ENCODE measurements around the gene TNFSF10. TPM values are rescaled to one million over a fixed set of nuclear protein-coding genes. Genes with fewer than 3 reads are reported as not detected.

Gene TNFSF10
- total RNA-seq, 1 experiment from 2014 or later, result 2.2 TPM

DNA sequence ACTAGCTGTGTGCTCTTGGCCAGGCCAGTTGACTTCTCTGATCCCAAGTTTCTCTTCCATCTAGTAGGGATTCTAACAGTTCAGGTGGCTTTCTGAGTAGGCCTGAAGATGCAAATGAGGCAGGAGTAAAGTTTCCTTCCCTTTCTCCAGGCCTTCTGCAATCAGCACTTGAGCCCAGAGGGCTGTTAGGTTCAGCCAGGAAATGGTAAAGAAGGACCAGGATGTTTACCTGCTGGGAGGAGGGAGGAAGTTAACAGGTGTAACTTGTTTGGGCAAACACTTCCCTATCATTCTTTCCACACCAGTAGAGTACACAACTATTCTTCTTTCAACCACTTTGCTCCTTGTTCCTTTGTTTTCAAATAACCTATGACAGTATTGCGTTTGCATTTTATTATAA lies 13.3 kb upstream of the TNFSF10 start:
- ATAC-seq (no peak), DNase-seq (ENCODE audit: low read depth, low spot score) (no peak)
- Histone ChIP-seq H3K4me1 (ENCODE audit: control insufficient read depth, insufficient read depth, low read length) (no peaks in the 10 kb centered on the region), H3K27ac (ENCODE audit: low read length) (no peak overlapping the region), H3K4me3 (ENCODE audit: low read depth in 2 of 2, low read length in 2 of 2) (no peak overlapping the region), H3K9me3 (ENCODE audit: control insufficient read depth, insufficient read depth, low read depth, low read length) (no peaks in the 10 kb centered on the region), H3K36me3 (ENCODE audit: control insufficient read depth, insufficient read depth, low read length) (no peaks in the 10 kb centered on the region), H3K27me3 (ENCODE audit: control insufficient read depth, insufficient read depth, low read length) (no peaks in the 10 kb centered on the region)
- intact Hi-C loops (cut with micrococcal nuclease; ENCODE audit: unreplicated experiment) (no loop called here), in situ Hi-C loops (cut with HindIII; ENCODE audit: low pct_unique_long_range_greater_than_20kb, low sequenced_read_pairs) (no loop called here)
- CTCF ChIA-PET, result no interaction called here
- POLR2A ChIA-PET, result no interaction called here
- BruUV-seq (replicated peaks), result no TSS peak
- TF ChIP-seq CTCF (IDR thresholded peaks at IDR 0.05) (no peak), REST (IDR thresholded peaks at IDR 0.05; ENCODE audit: insufficient read depth in 1 of 2, low read depth in 2 of 2, low read length in 1 of 2) (no peak), POLR2AphosphoS5 (IDR thresholded peaks at IDR 0.05; ENCODE audit: low read depth, low read length) (no peak), SIN3A (IDR thresholded peaks at IDR 0.05; ENCODE audit: borderline replicate concordance, insufficient read depth, low read depth, low read length) (no peak), TCF7L2 (IDR thresholded peaks at IDR 0.05; ENCODE audit: low read depth, low read length) (no peak)

- ChIA-PET CTCF (no interaction called here), POLR2A (no interaction called here)
- no TSS peak for BruUV-seq (replicated peaks)
- in situ Hi-C loops (cut with HindIII; ENCODE audit: low pct_unique_long_range_greater_than_20kb, low sequenced_read_pairs), result no loop called here
- intact Hi-C loops (cut with micrococcal nuclease; ENCODE audit: unreplicated experiment), result no loop called here
- TF ChIP-seq CTCF (IDR thresholded peaks at IDR 0.05) (no peak), REST (IDR thresholded peaks at IDR 0.05; ENCODE audit: insufficient read depth in 1 of 2, low read depth in 2 of 2, low read length in 1 of 2) (no peak), TCF7L2 (IDR thresholded peaks at IDR 0.05; ENCODE audit: low read depth, low read length) (no peak), POLR2AphosphoS5 (IDR thresholded peaks at IDR 0.05; ENCODE audit: low read depth, low read length) (no peak), SIN3A (IDR thresholded peaks at IDR 0.05; ENCODE audit: borderline replicate concordance, insufficient read depth, low read depth, low read length) (no peak)
- H3K4me1 ChIP-seq (ENCODE audit: control insufficient read depth, insufficient read depth, low read length), result no peaks in the 10 kb centered on the region
- no peaks in the 10 kb centered on the region for H3K27me3 ChIP-seq (ENCODE audit: control insufficient read depth, insufficient read depth, low read length)
- DNase-seq (ENCODE audit: low read depth, low spot score) (no peak), ATAC-seq (no peak)
- no peaks in the 10 kb centered on the region for H3K9me3 ChIP-seq (ENCODE audit: control insufficient read depth, insufficient read depth, low read depth, low read length)
- no peak overlapping the region for H3K27ac ChIP-seq (ENCODE audit: low read length)
- no peak overlapping the region for H3K4me3 ChIP-seq (ENCODE audit: low read depth in 2 of 2, low read length in 2 of 2)
- no peaks in the 10 kb centered on the region for H3K36me3 ChIP-seq (ENCODE audit: control insufficient read depth, insufficient read depth, low read length)
Measured at GRCh38 chr3:172530566-172530965, 7.3 kb upstream of the TNFSF10 start.

Data from Panc1 (cell line).